Measurements from ENCODE around the gene CD6. TPM values are rescaled to one million over a fixed set of nuclear protein-coding genes. Genes with fewer than 3 reads are reported as not detected.

Gene CD6
- total RNA-seq, 1 donor from 2014 or later: 1.6 TPM

GRCh38 chr11:61024938-61025820, 53.7 kb downstream of the CD6 start:
- DNase-seq (ENCODE audit: extremely low read depth, low read depth, low spot score): no peak

DNA sequence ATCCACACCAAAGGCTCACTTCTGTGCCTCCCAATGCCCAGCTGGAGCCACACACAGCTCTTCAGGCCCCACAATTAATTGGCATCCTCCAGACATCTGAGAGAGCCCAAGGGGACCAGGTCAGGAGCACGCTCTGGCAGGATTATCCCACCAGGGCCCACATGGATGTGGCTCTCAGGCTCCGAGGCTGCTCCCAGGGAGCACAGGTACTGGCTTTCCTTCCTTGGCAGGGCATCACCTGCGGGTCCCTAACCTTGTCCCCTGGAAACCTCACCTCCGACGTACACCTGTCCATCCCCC, 54.3 kb downstream of the CD6 start:
- DNase-seq (ENCODE audit: extremely low read depth, low read depth, low spot score): no peak

DNA sequence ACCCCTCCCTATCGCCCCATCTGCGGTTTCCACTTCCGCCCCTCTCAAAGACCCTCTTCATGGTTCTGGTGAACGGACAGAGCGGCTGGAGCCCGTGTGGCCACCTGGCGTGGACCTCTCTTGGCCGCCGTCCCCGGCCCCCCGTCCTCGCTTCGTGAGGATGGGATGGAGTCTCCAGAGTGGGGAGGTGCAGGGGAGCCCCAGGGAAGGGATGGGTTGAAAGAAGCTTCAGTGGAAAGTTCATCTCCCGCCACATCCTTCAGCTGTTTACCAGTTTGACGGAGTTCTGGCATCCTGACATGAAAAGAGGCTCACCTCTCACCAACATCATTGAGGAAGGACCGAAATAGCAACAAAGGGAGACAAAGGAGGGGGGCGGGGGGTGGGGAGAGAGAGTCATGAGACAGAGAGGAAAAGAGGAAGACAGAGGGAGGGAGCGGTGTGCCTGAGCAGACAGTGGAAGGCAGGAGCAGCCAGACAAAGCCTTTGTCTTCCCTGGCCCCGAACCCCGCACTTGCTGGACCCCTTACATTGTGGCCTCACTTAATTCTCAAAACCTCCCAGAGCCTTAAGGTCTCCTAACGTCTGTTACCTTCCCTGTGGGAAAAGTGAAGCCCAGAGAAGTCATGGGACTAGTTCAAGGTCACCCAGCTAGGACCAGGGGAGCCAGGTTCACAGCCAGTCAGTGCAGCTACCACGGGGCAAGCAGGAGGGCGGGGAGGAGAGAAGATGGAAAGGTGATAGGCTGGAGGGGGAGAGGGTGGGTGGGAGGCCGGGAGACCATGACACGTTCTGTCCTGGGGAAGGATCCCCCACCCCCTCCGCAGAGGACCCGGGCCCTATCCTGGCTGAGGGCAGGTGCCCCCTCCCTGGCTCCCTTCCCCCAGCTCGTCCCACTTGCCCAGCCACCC, 54.9 kb downstream of the CD6 start:
- no peak for DNase-seq (ENCODE audit: extremely low read depth, low read depth, low spot score)

- DNase-seq (ENCODE audit: extremely low read depth, low read depth, low spot score): no peak
Observed at GRCh38 chr11:61027141-61027840, 55.8 kb downstream of the CD6 start.

DNA sequence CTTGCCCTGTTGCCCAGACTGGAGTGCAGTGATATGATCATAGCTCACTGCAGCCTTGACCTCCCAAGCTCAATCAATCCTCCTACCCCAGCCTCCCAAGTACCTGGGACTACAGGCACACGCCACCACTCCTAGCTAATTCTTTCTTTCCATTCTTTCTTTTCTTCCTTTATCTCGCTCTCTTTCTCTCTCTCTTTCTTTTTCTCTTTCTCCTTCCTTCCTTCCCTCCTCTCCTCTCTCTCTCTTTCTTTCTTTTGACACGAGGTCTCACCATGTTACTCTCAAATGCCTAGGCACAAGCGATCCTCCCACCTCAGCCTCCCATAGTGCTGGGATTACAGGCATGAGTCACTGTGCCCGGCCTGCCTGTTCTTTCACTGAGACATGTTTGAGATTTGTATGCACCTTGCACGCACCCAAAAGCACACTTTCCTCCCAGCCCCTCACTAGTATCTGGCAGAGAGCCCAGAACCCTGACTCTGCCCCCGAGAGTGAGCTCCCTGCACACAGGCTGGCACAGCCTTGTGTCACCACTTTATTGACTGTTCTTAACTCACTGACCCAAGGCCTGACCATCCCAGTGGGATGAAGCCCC, 56.8 kb downstream of the CD6 start:
- no peak for DNase-seq (ENCODE audit: extremely low read depth, low read depth, low spot score)

DNA sequence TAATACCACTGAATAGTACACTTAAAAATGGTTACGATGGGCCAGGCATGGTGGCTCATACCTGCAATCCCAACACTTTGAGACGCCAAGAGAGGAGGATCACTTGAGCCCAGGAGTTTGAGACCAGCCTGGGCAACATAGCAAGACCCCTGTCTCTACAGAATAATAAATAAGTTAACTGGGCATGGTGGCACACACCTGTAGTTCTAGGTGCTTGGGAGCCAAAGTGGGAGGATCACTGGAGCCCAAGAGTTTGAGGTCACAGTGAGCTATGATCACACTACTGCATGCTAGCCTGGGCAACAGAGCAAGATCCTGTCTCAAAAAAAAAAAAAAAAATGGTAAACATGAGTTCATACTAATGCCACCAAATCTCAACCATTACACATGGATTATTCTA, 61.3 kb downstream of the CD6 start:
- no peak for DNase-seq (ENCODE audit: extremely low read depth, low read depth, low spot score)

DNA sequence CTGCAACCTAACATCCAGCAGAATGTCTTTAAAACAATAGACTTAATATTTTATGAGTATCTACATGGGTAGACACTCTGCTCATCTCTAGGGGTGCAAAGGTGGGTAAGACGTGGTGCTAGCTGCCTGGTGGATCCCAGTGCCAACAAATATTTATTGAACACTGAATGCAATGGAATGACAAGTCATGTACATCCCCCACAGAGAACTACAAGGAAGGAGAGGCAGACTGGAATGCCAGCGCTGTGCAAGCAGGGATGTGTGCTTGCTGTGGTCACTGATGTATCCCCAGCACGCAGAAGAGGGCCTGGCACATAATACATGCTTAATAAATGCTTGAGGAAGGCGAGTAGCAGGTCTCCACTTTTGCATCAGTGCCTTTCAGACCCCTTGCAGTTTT, 61.9 kb downstream of the CD6 start:
- DNase-seq (ENCODE audit: extremely low read depth, low read depth, low spot score): no peak

GRCh38 chr11:61034111-61034510, 62.6 kb downstream of the CD6 start:
- no peak for DNase-seq (ENCODE audit: extremely low read depth, low read depth, low spot score)

GRCh38 chr11:61034704-61035525, 63.4 kb downstream of the CD6 start:
- DNase-seq (ENCODE audit: extremely low read depth, low read depth, low spot score): no peak

DNA sequence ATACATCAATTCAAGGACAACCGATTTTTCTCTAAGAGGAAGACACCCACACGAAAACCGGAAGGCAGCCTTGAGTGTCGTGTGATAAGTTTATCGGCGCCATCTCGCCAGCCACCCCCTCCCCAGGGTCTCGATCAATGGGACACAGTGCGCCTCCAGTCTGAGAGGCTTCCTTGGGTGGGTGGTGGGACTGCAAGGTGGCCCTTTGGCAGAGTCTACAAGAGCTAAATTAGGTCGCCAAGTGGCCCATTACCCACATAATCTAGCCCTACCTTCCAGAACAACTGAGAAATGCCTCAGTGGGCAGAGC, 64.0 kb downstream of the CD6 start:
- DNase-seq (ENCODE audit: extremely low read depth, low read depth, low spot score): no peak

GRCh38 chr11:61037441-61038093, 66.1 kb downstream of the CD6 start:
- DNase-seq (ENCODE audit: extremely low read depth, low read depth, low spot score): no peak

GRCh38 chr11:61039916-61040315, 68.4 kb downstream of the CD6 start:
- DNase-seq (ENCODE audit: extremely low read depth, low read depth, low spot score): no peak

- no peak for DNase-seq (ENCODE audit: extremely low read depth, low read depth, low spot score)
Observed at GRCh38 chr11:61041755-61042518, 70.5 kb downstream of the CD6 start.

GRCh38 chr11:61042537-61042936, 71.1 kb downstream of the CD6 start:
- DNase-seq (ENCODE audit: extremely low read depth, low read depth, low spot score): no peak

DNA sequence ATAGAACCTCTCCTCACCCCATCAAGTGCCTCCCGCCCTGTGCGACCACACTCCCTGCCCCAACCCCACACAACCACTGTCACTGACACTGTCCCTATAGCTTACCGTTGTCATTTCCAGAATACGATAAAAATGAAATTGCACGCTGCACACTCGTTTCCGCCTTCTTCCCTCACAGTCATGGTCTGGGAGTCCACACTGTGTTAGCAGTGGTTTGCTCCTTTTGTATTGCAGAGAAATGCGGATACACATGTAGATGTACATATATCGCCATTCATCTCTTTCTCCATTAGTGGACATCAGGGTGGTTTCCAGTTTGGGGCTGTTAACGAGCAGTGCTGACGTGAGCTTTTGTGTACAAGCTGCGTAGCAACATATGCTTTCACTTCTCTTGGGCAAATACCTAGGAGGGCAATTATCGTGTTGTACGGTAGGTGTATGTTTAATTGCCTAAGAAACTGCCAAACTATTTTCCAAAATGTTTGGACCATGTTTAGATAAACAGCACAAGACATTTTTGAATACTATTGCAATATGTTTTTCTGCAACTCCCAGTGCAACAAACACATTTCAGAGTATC, 71.6 kb downstream of the CD6 start:
- no peak for DNase-seq (ENCODE audit: extremely low read depth, low read depth, low spot score)

DNA sequence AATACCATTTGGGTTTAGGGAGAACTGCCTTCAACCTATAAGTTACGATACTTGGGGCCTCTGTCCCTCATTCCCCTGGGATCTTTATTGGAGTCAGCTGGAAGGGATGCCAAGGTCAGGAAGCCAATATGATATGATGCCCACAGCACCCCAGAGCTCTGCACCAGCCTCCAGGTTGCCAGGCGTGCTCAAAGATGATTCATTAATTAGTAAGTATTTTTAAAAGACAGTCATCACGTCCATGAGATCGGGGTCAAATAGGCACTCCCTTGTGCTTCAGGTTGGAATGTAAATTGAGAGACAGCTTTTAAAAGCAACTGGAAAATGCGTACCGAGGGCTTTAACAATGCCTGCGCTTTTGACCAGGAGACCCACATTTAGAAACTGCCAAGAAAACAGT, 73.8 kb downstream of the CD6 start:
- DNase-seq (ENCODE audit: extremely low read depth, low read depth, low spot score): no peak

- DNase-seq (ENCODE audit: extremely low read depth, low read depth, low spot score): no peak
Observed at GRCh38 chr11:61046833-61047232, 75.4 kb downstream of the CD6 start.

GRCh38 chr11:61048368-61049062, 77.0 kb downstream of the CD6 start:
- DNase-seq (ENCODE audit: extremely low read depth, low read depth, low spot score): no peak
